GM12873 (cell line): Measurements from ENCODE around the gene ECHDC3.

Experiments
- CTCF ChIP-seq: IDR thresholded peaks from 2 replicates; pipeline ENCODE4 v1.5.1; 2012; ENCODE audit warnings: low read depth, mild to moderate bottlenecking, moderate library complexity, low read length, control low read depth; ENCODE audit not compliant: insufficient read depth; ENCODE audit errors: missing control alignments

Gene ECHDC3

GRCh38 chr10:11793762-11794479 is 51.7 kb downstream of the ECHDC3 start:
- TF ChIP-seq CTCF = no peak

DNA sequence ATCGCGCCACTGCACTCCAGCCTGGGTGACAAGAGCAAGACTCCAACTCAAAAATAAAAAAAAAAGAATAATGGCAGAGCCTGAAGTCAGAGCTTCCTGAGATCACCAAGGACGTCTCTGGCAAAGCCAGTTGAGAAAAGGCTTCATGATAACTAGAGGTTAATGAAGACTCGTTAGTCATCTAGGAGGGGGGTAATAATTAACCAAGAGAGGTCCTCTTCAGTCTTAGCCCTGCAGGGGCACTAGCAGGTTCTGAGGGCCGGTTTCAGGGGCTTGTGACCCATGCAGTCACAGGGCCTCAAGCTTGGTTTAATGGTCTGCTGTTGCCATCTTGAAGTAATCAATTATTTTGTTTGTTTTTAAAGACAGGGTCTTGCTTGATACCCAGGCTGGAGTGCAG is 52.4 kb downstream of the ECHDC3 start:
- TF ChIP-seq CTCF = no peak

- no peak for TF ChIP-seq CTCF
These were observed 53.1 kb downstream of the ECHDC3 start for GRCh38 chr10:11795101-11795920.

DNA sequence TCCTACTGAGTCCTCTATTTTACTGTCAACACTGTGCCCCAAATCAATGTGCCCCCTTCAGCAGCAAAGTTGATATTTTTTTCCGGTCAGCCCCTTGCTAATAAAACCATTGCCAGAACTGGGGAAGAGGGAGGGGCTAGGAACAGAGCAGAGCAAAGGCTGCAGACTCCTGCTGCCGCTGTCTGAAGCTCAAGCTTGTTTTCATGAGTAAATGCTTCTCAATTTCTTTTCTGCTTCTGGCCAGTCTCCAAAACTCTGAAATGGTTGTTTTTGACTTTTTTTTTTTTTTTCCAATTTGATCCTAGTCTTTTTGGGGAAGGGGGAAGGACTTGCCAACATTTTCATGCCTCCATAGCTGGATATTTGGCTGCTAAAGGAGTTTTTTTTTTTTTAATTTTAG is 54.3 kb downstream of the ECHDC3 start:
- TF ChIP-seq CTCF = no peak

DNA sequence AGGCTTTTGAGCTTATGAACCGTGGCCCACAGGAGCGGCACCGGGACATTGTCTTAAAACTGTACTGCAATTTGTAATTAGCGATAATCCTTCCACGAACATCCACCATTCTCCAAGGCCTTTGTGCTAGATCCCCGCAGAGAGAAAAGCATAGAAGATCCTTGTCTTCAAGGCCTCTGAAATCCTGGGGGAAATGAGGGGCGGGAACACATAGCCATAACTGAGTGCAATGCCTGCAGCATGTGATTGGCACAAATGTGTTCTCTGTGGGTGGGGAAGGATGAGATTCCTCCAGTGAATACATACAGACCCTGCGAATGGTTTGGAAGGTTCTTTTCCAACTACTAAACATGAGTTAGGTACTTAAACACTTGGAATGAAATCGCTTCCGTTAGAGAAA is 55.1 kb downstream of the ECHDC3 start:
- TF ChIP-seq CTCF = no peak

DNA sequence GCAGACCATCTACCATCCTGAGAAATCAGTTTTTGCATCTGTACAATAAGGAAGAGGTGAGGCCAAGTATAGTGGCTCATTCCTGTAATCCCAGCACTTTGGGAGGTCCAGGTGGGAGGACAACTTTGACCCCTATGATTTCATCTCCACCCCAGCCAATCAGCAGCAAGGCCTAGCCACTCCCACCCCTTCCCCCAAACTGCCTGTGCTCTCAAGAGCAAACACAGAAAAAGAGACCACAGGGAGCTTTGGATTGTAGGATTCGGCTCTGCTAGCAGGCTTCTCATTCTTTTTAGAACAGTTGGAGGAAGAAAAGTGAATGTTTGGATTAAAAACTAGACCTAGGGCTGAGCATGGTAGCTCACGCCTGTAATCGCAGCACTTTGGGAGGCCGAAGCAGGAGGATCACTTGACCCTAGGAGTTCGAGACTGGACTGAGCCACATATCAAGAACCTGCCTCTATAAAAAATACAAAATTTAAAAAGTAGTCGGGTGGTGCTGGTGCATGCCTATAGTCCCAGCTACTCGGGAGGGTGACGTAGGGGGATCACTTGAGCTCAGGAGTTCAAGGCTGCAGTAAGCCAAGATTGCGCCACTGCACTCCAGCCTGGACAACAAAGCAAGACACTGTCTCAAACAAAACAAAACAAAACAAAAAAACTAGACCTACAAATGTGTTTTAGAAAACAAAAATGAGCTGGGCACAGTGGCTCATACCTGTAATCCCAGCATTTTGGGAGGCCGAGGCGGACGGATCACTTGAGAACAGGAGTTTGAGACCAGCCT is 55.9 kb downstream of the ECHDC3 start:
- TF ChIP-seq CTCF = no peak

DNA sequence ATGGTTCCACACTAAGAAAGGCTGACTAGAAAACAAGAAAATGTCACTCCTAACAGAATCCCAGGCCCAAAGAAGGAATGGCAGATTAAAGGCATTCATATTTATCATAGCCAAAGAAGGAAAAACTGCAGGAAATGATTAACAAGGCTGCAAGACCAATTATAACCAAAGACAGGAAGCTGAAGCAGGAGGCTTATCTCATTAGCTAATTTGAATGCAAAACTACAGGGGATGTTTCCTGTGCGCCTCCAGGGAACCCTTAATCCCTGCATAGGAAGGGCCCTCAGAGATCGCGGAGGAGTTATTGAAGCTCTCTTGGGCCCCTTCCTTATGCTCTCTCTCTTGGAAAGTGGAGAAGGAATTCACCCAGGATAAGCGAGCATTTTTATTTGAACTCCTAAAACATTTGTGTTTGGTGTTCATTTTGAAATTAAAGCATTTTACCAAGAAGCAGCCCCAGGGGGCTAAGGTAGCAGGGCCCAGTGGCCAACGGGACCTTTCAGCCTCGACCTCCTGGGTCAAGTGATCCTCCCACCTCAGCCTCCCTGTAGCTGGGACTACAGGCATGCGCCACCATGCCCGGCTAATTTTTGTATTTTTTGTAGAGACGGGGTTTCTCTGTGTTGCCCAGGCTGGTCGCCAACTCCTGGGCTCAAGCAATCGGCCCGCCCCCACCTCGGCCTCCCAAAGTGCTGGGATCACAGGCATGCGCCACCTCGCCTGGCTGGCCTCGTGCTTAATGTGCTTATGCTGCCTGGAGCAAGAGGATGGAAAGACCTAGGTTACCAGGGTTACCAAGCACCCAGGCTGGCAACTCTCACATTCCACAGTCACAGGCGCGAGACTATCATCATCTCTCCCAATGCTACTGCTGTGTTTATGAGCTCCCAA is 56.9 kb downstream of the ECHDC3 start:
- TF ChIP-seq CTCF = no peak
